GM13977 (cell line): ENCODE data around the gene COX17.

Source experiments
- DNase-seq: peaks from one replicate; pipeline ENCODE4 v3.0.0; 2012; ENCODE audit warnings: low spot score
- CTCF ChIP-seq: IDR thresholded peaks from 2 replicates; pipeline ENCODE4 v1.5.1; 2012; ENCODE audit warnings: mild to moderate bottlenecking, control low read depth; ENCODE audit not compliant: insufficient read depth; ENCODE audit errors: extremely low read depth, missing control alignments
- in situ Hi-C: fragments of 300-500 bp; cut with MboI; formaldehyde crosslinking; loops from one replicate; pipeline ENCODE4 v1.12.0; 2022; ENCODE audit warnings: low sequenced_read_pairs, low pct_unique_long_range_greater_than_20kb, mixed read lengths, inconsistent platforms; ENCODE audit not compliant: unreplicated experiment

COX17 gene

GRCh38 chr3:119657887-119658702 lies 19.1 kb downstream of the COX17 start:
- in situ Hi-C loops, result no loop called here
- no peak for DNase-seq
- no peak for TF ChIP-seq CTCF

- no peak for TF ChIP-seq CTCF
- in situ Hi-C loops, result no loop called here
- no peak for DNase-seq
Measured at GRCh38 chr3:119653876-119654275, 23.3 kb downstream of the COX17 start.

- TF ChIP-seq CTCF, result no peak
- in situ Hi-C loops, result no loop called here
- no peak for DNase-seq
Measured at GRCh38 chr3:119652306-119653033, 24.7 kb downstream of the COX17 start.

GRCh38 chr3:119649761-119650160 lies 27.4 kb downstream of the COX17 start:
- no peak for TF ChIP-seq CTCF
- DNase-seq, result no peak
- in situ Hi-C loops, result no loop called here

GRCh38 chr3:119647843-119648575 lies 29.2 kb downstream of the COX17 start:
- no peak for TF ChIP-seq CTCF
- DNase-seq, result no peak
- in situ Hi-C loops, result no loop called here

- in situ Hi-C loops, result no loop called here
Measured at GRCh38 chr3:119647171-119647570, 30.0 kb downstream of the COX17 start.

More at GRCh38 chr3:119647171-119647570, 30.0 kb downstream of the COX17 start:
- no peak for DNase-seq
- TF ChIP-seq CTCF, result no peak
